ENCODE data around the gene BTNL8.

The BTNL8 gene

DNA sequence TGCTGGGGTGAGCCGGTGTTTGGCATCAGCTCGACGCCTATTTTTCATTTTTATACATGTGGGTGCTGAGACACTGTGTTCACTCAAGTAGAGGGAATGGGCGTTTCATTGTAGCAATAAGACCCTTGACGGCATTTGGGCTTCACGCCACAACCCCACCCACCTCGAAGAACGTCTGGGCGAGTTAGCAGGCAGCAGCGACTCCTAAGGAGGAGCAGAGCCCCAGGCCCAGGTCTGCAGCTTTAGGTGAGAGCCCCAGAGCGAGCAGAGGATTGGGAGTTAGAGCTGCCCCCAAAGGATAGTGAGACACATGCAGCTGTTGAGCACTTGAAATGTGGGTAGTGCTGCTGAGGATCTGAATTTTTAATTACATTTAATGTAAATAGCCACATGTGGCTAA is 36.3 kb upstream of the BTNL8 start:
- H3K9ac ChIP-seq (ENCODE audit: low read depth in 1 of 2, low read length in 2 of 2): peak overlapping the region in 1 of 2 donors; percentile 31
- H3K4me1 ChIP-seq (ENCODE audit: control insufficient read depth in 2 of 2, insufficient read depth in 2 of 2, low read length in 2 of 2): peaks cover 18 to 31% of the 10 kb centered on the region in 2 donors
- peaks cover 0 to 3% of the 10 kb centered on the region in 2 donors for H3K36me3 ChIP-seq (ENCODE audit: control insufficient read depth in 2 of 2, insufficient read depth in 2 of 2, low read length in 2 of 2)
- no peak overlapping the region for H3K4me3 ChIP-seq (ENCODE audit: low read length in 2 of 2)
- peak overlapping the region; percentile 70 to 75 for H3K27ac ChIP-seq (ENCODE audit: low read depth in 2 of 2, low read length in 2 of 2)
- H3K27me3 ChIP-seq (ENCODE audit: control insufficient read depth in 2 of 2, insufficient read depth in 2 of 2, low read length in 2 of 2): no peaks in the 10 kb centered on the region
- H3K9me3 ChIP-seq (ENCODE audit: control insufficient read depth in 2 of 2, low read length in 2 of 2): no peaks in the 10 kb centered on the region

DNA sequence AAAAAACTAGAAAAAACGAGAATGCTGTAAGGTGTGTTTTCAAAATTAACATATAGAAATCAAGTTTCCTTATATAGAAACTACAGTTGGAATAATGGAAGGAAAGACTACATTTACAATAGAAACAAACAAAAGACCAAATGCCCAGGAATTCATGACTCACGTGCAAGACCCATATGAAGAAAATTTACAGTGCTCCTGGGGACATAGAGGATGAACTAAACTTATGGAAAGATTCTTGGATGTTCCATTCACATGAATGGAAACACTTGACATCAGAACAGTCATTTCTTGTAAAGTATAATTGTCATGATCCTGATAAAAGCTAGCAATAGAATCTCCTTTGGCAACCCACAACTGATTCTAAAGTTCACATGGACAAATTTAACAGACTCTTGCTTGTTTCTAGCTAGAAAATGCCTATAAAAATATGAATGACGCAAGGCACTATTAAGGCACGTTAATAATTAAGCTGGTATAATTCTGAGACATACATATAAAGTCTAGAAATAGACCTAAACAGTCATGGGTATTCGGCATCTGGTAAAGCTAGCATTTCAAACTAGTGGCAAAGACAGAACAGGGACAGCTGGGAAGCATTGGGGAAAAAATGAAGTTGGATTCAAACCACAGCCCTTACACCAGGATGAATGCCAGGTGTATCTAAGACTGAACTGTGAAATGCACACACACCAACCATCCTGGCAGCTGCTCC is 32.8 kb upstream of the BTNL8 start:
- Histone ChIP-seq H3K36me3 (ENCODE audit: control insufficient read depth in 2 of 2, insufficient read depth in 2 of 2, low read length in 2 of 2) (no peaks in the 10 kb centered on the region), H3K9ac (ENCODE audit: low read depth in 1 of 2, low read length in 2 of 2) (peak overlapping the region; percentile 17 to 22), H3K4me3 (ENCODE audit: low read length in 2 of 2) (peak overlapping the region in 1 of 2 donors; percentile 27), H3K27me3 (ENCODE audit: control insufficient read depth in 2 of 2, insufficient read depth in 2 of 2, low read length in 2 of 2) (no peaks in the 10 kb centered on the region), H3K9me3 (ENCODE audit: control insufficient read depth in 2 of 2, low read length in 2 of 2) (no peaks in the 10 kb centered on the region), H3K27ac (ENCODE audit: low read depth in 2 of 2, low read length in 2 of 2) (peak overlapping the region; percentile 82 to 83), H3K4me1 (ENCODE audit: control insufficient read depth in 2 of 2, insufficient read depth in 2 of 2, low read length in 2 of 2) (peaks cover 12 to 33% of the 10 kb centered on the region in 2 donors)

- H3K27me3 ChIP-seq (ENCODE audit: control insufficient read depth in 2 of 2, insufficient read depth in 2 of 2, low read length in 2 of 2): no peaks in the 10 kb centered on the region
- H3K4me1 ChIP-seq (ENCODE audit: control insufficient read depth in 2 of 2, insufficient read depth in 2 of 2, low read length in 2 of 2): peaks cover 12 to 33% of the 10 kb centered on the region in 2 donors
- no peaks in the 10 kb centered on the region for H3K36me3 ChIP-seq (ENCODE audit: control insufficient read depth in 2 of 2, insufficient read depth in 2 of 2, low read length in 2 of 2)
- peak overlapping the region; percentile 82 to 83 for H3K27ac ChIP-seq (ENCODE audit: low read depth in 2 of 2, low read length in 2 of 2)
- H3K4me3 ChIP-seq (ENCODE audit: low read length in 2 of 2): peak overlapping the region; percentile 44 to 59
- H3K9ac ChIP-seq (ENCODE audit: low read depth in 1 of 2, low read length in 2 of 2): peak overlapping the region; percentile 5 to 60
- no peaks in the 10 kb centered on the region for H3K9me3 ChIP-seq (ENCODE audit: control insufficient read depth in 2 of 2, low read length in 2 of 2)
Observed at GRCh38 chr5:180866985-180867384, 32.0 kb upstream of the BTNL8 start.

DNA sequence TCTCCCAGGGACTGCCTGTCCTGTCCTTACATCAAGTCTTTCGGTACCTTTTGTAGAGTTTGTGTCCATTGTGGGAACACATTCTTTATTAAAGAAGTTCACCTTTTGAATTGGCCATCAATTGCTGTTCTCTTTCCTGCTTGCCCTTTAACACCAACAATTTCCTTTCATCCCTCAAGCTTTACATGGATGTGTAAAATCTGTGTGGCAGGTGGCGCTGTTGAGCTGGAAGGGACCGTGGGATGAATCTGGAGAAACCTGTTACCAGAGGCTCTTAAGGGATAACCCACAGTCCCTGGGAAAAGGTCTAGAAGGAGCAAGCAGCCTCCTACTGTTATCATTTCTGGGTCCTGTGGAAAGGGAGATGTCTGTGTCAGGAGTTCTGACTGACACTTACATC is 30.0 kb upstream of the BTNL8 start:
- Histone ChIP-seq H3K4me1 (ENCODE audit: control insufficient read depth in 2 of 2, insufficient read depth in 2 of 2, low read length in 2 of 2) (peaks cover 7 to 27% of the 10 kb centered on the region in 2 donors), H3K9ac (ENCODE audit: low read depth in 1 of 2, low read length in 2 of 2) (no peak overlapping the region), H3K36me3 (ENCODE audit: control insufficient read depth in 2 of 2, insufficient read depth in 2 of 2, low read length in 2 of 2) (no peaks in the 10 kb centered on the region), H3K27ac (ENCODE audit: low read depth in 2 of 2, low read length in 2 of 2) (no peak overlapping the region), H3K27me3 (ENCODE audit: control insufficient read depth in 2 of 2, insufficient read depth in 2 of 2, low read length in 2 of 2) (no peaks in the 10 kb centered on the region), H3K4me3 (ENCODE audit: low read length in 2 of 2) (no peak overlapping the region), H3K9me3 (ENCODE audit: control insufficient read depth in 2 of 2, low read length in 2 of 2) (no peaks in the 10 kb centered on the region)

DNA sequence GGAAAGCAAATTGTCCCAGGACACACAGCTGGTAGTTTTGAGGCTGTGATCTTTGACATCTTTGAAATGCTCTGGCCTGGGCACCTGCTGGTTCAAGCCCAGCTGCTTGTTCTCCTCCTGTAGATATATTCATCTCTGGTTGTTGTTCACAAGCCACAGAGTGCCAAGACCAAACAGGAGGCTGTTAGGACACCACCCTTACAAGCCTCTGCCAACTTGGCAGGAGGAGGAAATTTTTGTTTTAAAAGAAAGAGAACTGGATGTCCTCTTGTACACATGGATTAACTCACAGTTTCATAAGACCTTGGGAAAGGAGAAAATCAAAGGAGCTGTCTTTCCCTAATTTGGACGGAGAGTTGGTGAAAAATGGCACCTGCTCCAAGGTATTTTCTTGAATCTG is 29.4 kb upstream of the BTNL8 start:
- Histone ChIP-seq H3K9me3 (ENCODE audit: control insufficient read depth in 2 of 2, low read length in 2 of 2) (no peaks in the 10 kb centered on the region), H3K36me3 (ENCODE audit: control insufficient read depth in 2 of 2, insufficient read depth in 2 of 2, low read length in 2 of 2) (no peaks in the 10 kb centered on the region), H3K4me1 (ENCODE audit: control insufficient read depth in 2 of 2, insufficient read depth in 2 of 2, low read length in 2 of 2) (peaks cover 7 to 26% of the 10 kb centered on the region in 2 donors), H3K27ac (ENCODE audit: low read depth in 2 of 2, low read length in 2 of 2) (peak overlapping the region in 1 of 2 donors; percentile 32), H3K9ac (ENCODE audit: low read depth in 1 of 2, low read length in 2 of 2) (no peak overlapping the region), H3K27me3 (ENCODE audit: control insufficient read depth in 2 of 2, insufficient read depth in 2 of 2, low read length in 2 of 2) (no peaks in the 10 kb centered on the region), H3K4me3 (ENCODE audit: low read length in 2 of 2) (no peak overlapping the region)

DNA sequence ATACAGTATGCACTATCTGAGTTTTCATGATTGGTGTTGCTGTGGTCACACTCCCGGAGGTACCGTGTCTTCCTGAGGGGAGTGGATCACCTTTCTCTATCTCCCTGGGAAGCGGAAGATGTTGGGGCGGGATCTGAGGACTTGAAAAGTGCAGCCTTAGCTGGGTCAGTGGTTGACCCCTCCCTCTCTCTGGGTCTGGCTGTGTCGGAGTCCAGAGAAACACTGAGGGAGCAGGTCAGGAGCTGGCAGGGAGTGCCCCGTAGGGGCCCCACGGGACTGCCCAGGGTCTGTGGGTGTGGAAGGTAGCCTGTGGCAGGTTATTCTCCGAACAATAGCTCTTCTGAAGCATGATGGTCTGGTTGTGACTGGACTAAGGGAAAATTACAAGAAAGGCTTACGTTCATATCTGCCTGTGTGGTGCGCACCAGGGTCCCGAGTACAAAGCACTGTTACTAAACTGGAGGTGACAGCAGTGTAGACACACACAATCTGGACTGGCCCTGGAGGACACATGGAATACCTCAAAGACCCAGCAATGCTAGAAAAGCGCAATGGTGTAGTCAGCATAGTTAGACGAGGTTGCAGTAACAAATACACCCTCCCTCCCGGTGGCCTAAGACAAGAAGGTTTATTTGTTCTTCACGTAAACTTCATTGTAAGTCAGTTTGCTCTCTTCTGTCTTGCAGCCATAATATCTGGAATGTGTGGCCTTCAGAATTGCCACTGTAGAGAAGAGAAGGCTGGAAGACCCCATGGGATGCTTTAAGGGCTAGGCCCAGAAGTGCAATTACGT is 28.5 kb upstream of the BTNL8 start:
- H3K9ac ChIP-seq (ENCODE audit: low read depth in 1 of 2, low read length in 2 of 2): no peak overlapping the region

DNA sequence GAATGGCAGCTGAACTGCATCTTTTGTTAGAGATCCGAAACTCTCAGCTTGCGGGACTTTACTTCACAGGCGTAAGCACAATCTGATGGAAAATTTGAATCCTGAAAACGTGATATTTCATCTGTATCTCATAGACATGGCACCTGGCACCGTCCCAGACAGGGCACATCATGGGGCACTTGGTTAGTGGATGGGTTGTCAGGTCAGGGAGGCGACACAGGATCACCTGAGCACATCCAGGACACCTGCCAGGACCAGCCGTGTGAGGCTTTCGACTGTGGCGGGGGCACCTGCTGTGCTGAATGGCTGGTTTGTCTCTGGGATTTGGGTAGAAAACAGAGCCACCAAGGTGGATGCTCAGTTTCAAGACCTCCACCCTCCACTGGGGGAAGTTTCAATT is 26.5 kb upstream of the BTNL8 start:
- H3K4me1 ChIP-seq (ENCODE audit: control insufficient read depth in 2 of 2, insufficient read depth in 2 of 2, low read length in 2 of 2): peaks cover 3 to 17% of the 10 kb centered on the region in 2 donors
- H3K9ac ChIP-seq (ENCODE audit: low read depth in 1 of 2, low read length in 2 of 2): no peak overlapping the region
- H3K4me3 ChIP-seq (ENCODE audit: low read length in 2 of 2): no peak overlapping the region
- H3K27me3 ChIP-seq (ENCODE audit: control insufficient read depth in 2 of 2, insufficient read depth in 2 of 2, low read length in 2 of 2): no peaks in the 10 kb centered on the region
- no peaks in the 10 kb centered on the region for H3K36me3 ChIP-seq (ENCODE audit: control insufficient read depth in 2 of 2, insufficient read depth in 2 of 2, low read length in 2 of 2)
- no peak overlapping the region for H3K27ac ChIP-seq (ENCODE audit: low read depth in 2 of 2, low read length in 2 of 2)
- H3K9me3 ChIP-seq (ENCODE audit: control insufficient read depth in 2 of 2, low read length in 2 of 2): no peaks in the 10 kb centered on the region

More for the DNA sequence above, 28.5 kb upstream of the BTNL8 start:
- no peaks in the 10 kb centered on the region for H3K27me3 ChIP-seq (ENCODE audit: control insufficient read depth in 2 of 2, insufficient read depth in 2 of 2, low read length in 2 of 2)
- peaks cover 7 to 26% of the 10 kb centered on the region in 2 donors for H3K4me1 ChIP-seq (ENCODE audit: control insufficient read depth in 2 of 2, insufficient read depth in 2 of 2, low read length in 2 of 2)
- peak overlapping the region in 1 of 2 donors; percentile 32 for H3K27ac ChIP-seq (ENCODE audit: low read depth in 2 of 2, low read length in 2 of 2)
- no peak overlapping the region for H3K4me3 ChIP-seq (ENCODE audit: low read length in 2 of 2)
- no peaks in the 10 kb centered on the region for H3K36me3 ChIP-seq (ENCODE audit: control insufficient read depth in 2 of 2, insufficient read depth in 2 of 2, low read length in 2 of 2)
- no peaks in the 10 kb centered on the region for H3K9me3 ChIP-seq (ENCODE audit: control insufficient read depth in 2 of 2, low read length in 2 of 2)

DNA sequence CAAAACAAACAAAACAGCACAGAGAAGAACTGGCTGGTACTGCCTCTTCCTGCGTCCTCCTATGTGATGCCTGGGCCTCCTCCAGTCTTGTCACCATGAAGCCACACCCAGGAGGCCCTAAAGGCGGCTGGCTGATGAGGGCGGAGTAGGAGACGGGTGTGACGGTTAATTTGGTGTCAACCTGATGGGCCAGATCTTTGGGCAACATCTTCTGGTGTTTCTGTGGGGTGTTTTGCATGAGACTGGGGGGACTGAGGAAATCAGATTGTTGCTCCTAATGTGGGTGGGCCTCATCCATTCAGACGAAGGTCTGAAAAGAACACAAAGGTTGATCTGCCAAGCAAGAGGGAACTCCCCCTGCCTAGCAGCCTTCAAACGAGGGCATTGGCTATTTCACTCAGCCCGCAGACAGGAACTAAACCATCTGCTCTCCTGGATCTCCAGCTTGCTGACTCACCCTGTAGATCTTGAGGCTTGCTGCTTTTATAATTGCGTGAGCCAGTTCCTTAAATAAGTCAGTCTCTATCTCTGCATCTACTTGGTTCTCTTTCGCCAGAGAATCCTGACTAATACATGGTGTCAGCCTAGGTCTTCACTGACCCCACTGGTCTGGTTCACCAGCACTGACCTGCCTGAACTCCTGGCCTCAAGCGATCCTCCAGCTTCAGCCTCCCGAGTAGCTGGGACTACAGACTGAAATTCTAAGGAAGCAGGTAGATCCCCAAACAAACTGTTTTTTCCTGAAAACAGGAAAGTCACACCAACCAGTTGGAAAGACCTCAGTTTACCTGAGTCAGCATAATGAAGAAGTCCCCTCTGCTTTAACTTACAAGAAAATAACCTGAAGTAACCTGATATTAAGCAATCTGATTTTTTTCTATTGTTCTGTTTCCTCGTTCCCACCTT is 25.1 kb upstream of the BTNL8 start:
- no peak overlapping the region for H3K9ac ChIP-seq (ENCODE audit: low read depth in 1 of 2, low read length in 2 of 2)
- no peaks in the 10 kb centered on the region for H3K9me3 ChIP-seq (ENCODE audit: control insufficient read depth in 2 of 2, low read length in 2 of 2)
- no peaks in the 10 kb centered on the region for H3K36me3 ChIP-seq (ENCODE audit: control insufficient read depth in 2 of 2, insufficient read depth in 2 of 2, low read length in 2 of 2)
- no peaks in the 10 kb centered on the region for H3K27me3 ChIP-seq (ENCODE audit: control insufficient read depth in 2 of 2, insufficient read depth in 2 of 2, low read length in 2 of 2)
- H3K27ac ChIP-seq (ENCODE audit: low read depth in 2 of 2, low read length in 2 of 2): peak overlapping the region in 1 of 2 donors; percentile 17
- peaks cover 3 to 7% of the 10 kb centered on the region in 2 donors for H3K4me1 ChIP-seq (ENCODE audit: control insufficient read depth in 2 of 2, insufficient read depth in 2 of 2, low read length in 2 of 2)
- no peak overlapping the region for H3K4me3 ChIP-seq (ENCODE audit: low read length in 2 of 2)

DNA sequence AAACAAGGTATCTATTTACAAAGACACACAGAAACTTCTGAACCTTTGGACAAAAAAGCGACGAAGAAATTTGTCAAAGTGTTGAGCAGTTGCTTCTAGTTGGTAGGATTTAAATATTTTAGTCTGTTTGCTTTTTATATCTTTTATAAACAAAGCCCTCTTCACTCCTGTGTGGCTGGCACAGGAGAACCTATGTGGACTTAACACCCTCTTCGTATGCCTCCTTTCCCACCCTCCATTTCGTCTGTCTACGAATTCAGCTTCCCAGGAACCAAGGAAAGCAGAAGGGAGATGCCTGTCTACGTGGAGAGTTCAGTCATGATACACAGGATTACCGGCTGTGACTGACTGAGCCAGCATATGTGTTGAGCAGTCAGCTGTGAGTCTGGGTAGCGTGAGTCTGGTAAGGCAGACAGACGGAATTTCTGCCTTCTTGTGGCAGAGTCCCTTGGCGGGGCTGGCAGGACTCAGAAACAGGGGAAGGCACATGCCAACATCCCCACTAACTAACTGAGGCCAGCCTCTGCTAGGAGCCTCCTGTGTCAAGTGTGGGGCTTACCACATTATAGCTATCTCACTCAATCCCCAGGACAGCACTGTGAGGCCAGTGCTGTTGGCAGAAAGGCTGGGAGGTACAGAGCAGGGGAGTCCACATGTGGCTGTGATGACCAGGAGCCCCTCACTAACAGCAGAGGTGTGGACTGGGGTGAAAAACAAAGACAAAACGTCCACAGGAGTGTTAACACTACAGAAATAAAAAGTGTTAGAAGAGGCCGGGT is 24.0 kb upstream of the BTNL8 start:
- Histone ChIP-seq H3K4me3 (ENCODE audit: low read length in 2 of 2) (no peak overlapping the region), H3K4me1 (ENCODE audit: control insufficient read depth in 2 of 2, insufficient read depth in 2 of 2, low read length in 2 of 2) (peaks cover 3 to 7% of the 10 kb centered on the region in 2 donors), H3K27me3 (ENCODE audit: control insufficient read depth in 2 of 2, insufficient read depth in 2 of 2, low read length in 2 of 2) (no peaks in the 10 kb centered on the region), H3K9me3 (ENCODE audit: control insufficient read depth in 2 of 2, low read length in 2 of 2) (no peaks in the 10 kb centered on the region), H3K9ac (ENCODE audit: low read depth in 1 of 2, low read length in 2 of 2) (no peak overlapping the region), H3K36me3 (ENCODE audit: control insufficient read depth in 2 of 2, insufficient read depth in 2 of 2, low read length in 2 of 2) (no peaks in the 10 kb centered on the region), H3K27ac (ENCODE audit: low read depth in 2 of 2, low read length in 2 of 2) (no peak overlapping the region)

Data from mucosa of rectum (tissue), 2 donors.